A673 (cell line): Measurements from ENCODE around the gene VAV2.

Source experiments
- CTCF ChIP-seq: fragments of 300-800, 200-600 bp; sonication (generic); conservative IDR thresholded peaks from 2 replicates; pipeline ENCODE4 v1.5.1; 2017; ENCODE audit warnings: low read depth, mild to moderate bottlenecking, antibody characterized with exemption, low read length, moderate library complexity, mixed read lengths
- EZH2 ChIP-seq: fragments of 200-600 bp; sonication (generic); IDR thresholded peaks from 2 replicates; pipeline ENCODE4 v1.6.1; 2017; ENCODE audit warnings: borderline replicate concordance, low read depth, mild to moderate bottlenecking, mixed read lengths, antibody characterized with exemption, low read length; ENCODE audit not compliant: poor library complexity, severe bottlenecking

GRCh38 chr9:133929599-133929998 lies 62.5 kb downstream of the VAV2 start:
- TF ChIP-seq CTCF (no peak), EZH2 (no peak)
